Measurements from ENCODE around the gene GFY.

The GFY gene

GRCh38 chr19:49418511-49418910 lies 6.7 kb upstream of the GFY start:
- no peak for TF ChIP-seq CTCF (IDR thresholded peaks at IDR 0.05)

GRCh38 chr19:49419173-49419572 lies 6.0 kb upstream of the GFY start:
- no peak for TF ChIP-seq CTCF (IDR thresholded peaks at IDR 0.05)

- no peak for TF ChIP-seq CTCF (IDR thresholded peaks at IDR 0.05)
These were observed 5.0 kb upstream of the GFY start for GRCh38 chr19:49420227-49420626.

GRCh38 chr19:49421039-49421877 lies 3.9 kb upstream of the GFY start:
- no peak for TF ChIP-seq CTCF (IDR thresholded peaks at IDR 0.05)

- no peak for TF ChIP-seq CTCF (IDR thresholded peaks at IDR 0.05)
These were observed 3.3 kb upstream of the GFY start for GRCh38 chr19:49421878-49422202.

- peak; percentile 53 for TF ChIP-seq CTCF (IDR thresholded peaks at IDR 0.05)
These were observed 2.6 kb upstream of the GFY start for GRCh38 chr19:49422407-49423070.

- no peak for TF ChIP-seq CTCF (IDR thresholded peaks at IDR 0.05)
These were observed 1.9 kb upstream of the GFY start, which contains the start of gene PTH2 for GRCh38 chr19:49423071-49423984. PTH2 (minus strand) TSS chr19:49423441; CDS start chr19:49423339, 102 bp downstream.

All from LNCAP (cell line).